Suprapubic skin (tissue), 4 donors: ENCODE results near the gene NLRP1. TPM values are rescaled to one million over a fixed set of nuclear protein-coding genes. Genes with fewer than 3 reads are reported as not detected.

Experiments used
- DNase-seq, 2 donors: peaks; one replicate each; pipeline ENCODE4 v3.0.0-alpha.2; 2019; ENCODE audit warnings: low spot score in 2 of 2
- H3K27ac ChIP-seq: fragments of 200-600 bp; sonication (generic); one replicate; pipeline ENCODE4 v1.5.1; 2019
- H3K27me3 ChIP-seq: fragments of 200-600 bp; sonication (generic); one replicate; pipeline ENCODE4 v1.5.1; 2019
- H3K36me3 ChIP-seq: fragments of 200-600 bp; sonication (generic); one replicate; pipeline ENCODE4 v1.5.1; 2019
- H3K4me1 ChIP-seq: fragments of 200-600 bp; sonication (generic); one replicate; pipeline ENCODE4 v1.5.1; 2019
- H3K4me3 ChIP-seq: fragments of 200-600 bp; sonication (generic); one replicate; pipeline ENCODE4 v1.5.1; 2019; ENCODE audit warnings: mild to moderate bottlenecking
- H3K9me3 ChIP-seq: fragments of 200-600 bp; sonication (generic); one replicate; pipeline ENCODE4 v1.5.1; 2019
- CTCF ChIP-seq, 2 donors: fragments of 200-600 bp in 1 of 2; fragments of 450-650 bp in 1 of 2; sonication (generic) in 1 of 2; IDR thresholded peaks; one replicate each; pipeline ENCODE4 v1.5.1; 2016 to 2019; ENCODE audit warnings: antibody characterized with exemption in 2 of 2, mild to moderate bottlenecking in 1 of 2, moderate library complexity in 1 of 2
- EP300 ChIP-seq: sonication (generic); formaldehyde crosslinking; IDR thresholded peaks from one replicate; pipeline ENCODE4 v1.6.1; 2017; ENCODE audit warnings: antibody characterized with exemption
- POLR2A ChIP-seq, 2 donors: fragments of 450-650 bp; IDR thresholded peaks; one replicate each; pipeline ENCODE4 v1.6.1; 2017; ENCODE audit warnings: antibody characterized with exemption in 2 of 2, mild to moderate bottlenecking in 2 of 2, moderate library complexity in 2 of 2
- POLR2AphosphoS5 ChIP-seq, 3 donors: sonication (generic); formaldehyde crosslinking; IDR thresholded peaks; one replicate each; pipeline ENCODE4 v1.6.1; 2017; ENCODE audit warnings: antibody characterized with exemption in 3 of 3
- WGBS: methylation state at CpG from one replicate; pipeline ENCODE4 v1.1.5; 2018; 5-methylcytosine and 5-hydroxymethylcytosine counted together
- total RNA-seq, 4 donors: library from RNA; depleted of rRNA; stranded (reverse); fragments of >200 nt; gene quantifications; one replicate each; pipeline ENCODE4 v1.1.0, GENCODE V29; 2016

Gene NLRP1
- total RNA-seq, 4 donors from 2014 or later: 66.9 to 279 (median 95.8) TPM

DNA sequence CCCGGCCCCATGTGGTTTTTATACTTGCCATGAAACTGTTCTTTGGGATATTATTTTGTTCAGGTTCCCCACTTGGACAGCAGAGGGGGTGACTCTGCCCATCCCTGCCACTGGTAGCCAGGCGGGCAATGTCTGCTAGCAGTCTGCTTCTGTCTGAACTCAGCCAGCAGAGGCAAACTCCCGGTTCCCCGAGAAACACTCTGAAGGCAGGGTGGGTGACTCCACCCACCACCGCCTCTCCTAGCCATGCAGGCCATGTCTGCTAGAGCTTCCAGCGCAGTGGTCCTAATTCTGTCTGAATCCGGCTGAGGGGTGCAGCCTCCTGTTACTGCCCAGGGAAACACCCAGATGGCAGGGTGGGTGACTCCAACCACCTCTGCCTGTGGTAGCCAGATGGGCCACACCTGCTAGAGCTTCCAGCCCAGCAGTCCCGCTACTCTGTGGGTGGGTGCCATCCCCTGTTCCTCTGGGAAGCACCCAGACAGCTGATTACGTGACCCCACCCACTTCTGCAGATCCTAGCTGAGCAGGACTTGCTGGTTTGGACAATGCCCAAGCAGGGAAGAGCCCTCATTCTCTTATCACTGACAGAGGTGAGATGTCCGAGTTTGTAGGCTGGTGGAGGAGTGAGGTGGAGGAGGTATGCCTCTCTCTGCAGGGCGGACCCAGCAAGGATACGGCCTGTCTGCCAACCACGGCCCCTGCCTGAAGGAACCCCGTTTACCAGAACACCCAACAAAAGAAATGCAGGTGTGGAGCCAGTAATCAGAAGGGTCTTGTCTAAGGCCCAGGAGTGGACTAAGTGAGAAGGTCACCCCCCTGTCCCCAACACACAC, 22.4 kb downstream of the NLRP1 start:
- Histone ChIP-seq H3K4me3 (no peak overlapping the region), H3K36me3 (peaks cover 32% of the 10 kb centered on the region), H3K27ac (no peak overlapping the region), H3K27me3 (no peaks in the 10 kb centered on the region), H3K4me1 (peaks cover 7% of the 10 kb centered on the region), H3K9me3 (no peaks in the 10 kb centered on the region)
- 84% methylated on average over 9 of the region's 14 CpGs for WGBS
- no peak for DNase-seq
- TF ChIP-seq POLR2AphosphoS5 (IDR thresholded peaks at IDR 0.05) (no peak), CTCF (IDR thresholded peaks at IDR 0.05) (no peak), POLR2A (IDR thresholded peaks at IDR 0.05) (no peak), EP300 (no peak)

- Histone ChIP-seq H3K36me3 (peaks cover 38% of the 10 kb centered on the region), H3K27me3 (no peaks in the 10 kb centered on the region), H3K4me3 (no peak overlapping the region), H3K9me3 (no peaks in the 10 kb centered on the region), H3K4me1 (peaks cover 2% of the 10 kb centered on the region), H3K27ac (no peak overlapping the region)
- WGBS: 91% methylated on average over 9 of the region's 9 CpGs
- TF ChIP-seq EP300 (no peak), CTCF (IDR thresholded peaks at IDR 0.05) (no peak), POLR2A (IDR thresholded peaks at IDR 0.05) (no peak), POLR2AphosphoS5 (IDR thresholded peaks at IDR 0.05) (no peak)
- DNase-seq: peak in 1 of 2 donors; percentile 26
These were observed 23.8 kb downstream of the NLRP1 start for GRCh38 chr17:5560361-5560988.

DNA sequence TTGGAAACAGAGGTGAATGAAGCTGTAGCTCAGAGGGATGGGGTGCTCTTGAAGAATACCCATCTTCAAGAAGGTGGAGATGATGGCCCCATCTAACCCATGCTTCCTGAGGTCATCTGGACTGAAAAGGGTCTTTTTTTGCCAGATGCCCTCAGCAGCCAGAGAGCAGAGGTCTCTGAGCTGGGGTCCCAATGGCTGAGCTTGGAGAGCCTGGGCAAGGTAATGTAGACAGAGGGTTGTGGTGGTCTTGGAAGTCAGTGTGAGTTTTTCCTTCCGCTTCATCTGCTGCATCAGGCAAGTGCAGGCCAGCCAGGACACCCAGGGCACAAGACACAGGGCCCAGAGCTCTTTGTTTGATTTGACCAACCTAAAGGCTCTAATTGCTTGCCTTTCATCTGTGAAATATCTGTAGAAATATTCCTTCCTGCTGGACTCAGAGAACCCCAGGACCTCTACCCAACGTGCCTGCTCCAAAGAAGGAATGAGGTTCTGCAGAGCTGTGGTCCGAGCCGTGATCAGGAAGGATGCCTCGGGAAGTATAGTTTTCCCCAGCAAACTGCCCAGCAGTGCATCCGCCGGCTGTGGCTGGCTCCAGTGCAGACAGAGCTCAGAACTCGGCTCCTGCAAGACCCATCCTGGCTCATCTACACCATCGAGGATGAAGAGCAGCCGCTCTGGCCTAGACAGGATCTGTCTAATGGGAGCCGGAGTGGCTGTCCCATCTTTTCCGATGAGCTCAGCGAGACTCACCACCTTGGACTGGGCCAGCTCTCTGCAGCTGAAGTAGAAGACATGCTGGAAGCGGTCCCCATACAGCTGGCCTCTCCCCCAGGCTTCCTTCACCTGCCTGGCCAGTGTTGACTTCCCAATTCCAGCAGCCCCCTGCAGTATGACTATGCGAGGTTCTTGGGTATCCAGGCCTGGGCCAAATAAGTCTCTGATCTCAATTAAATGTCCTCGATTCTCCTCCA, 25.2 kb downstream of the NLRP1 start:
- Histone ChIP-seq H3K4me3 (no peak overlapping the region), H3K27me3 (no peaks in the 10 kb centered on the region), H3K4me1 (peaks cover 2% of the 10 kb centered on the region), H3K27ac (no peak overlapping the region), H3K9me3 (no peaks in the 10 kb centered on the region), H3K36me3 (peaks cover 39% of the 10 kb centered on the region)
- WGBS: 94% methylated on average over 11 of the region's 16 CpGs
- TF ChIP-seq POLR2A (IDR thresholded peaks at IDR 0.05): no peak
- TF ChIP-seq POLR2AphosphoS5 (IDR thresholded peaks at IDR 0.05): no peak
- TF ChIP-seq CTCF (IDR thresholded peaks at IDR 0.05): no peak
- TF ChIP-seq EP300: no peak
- peak in 1 of 2 donors; percentile 27 for DNase-seq

- WGBS: 79% methylated on average over 3 of the region's 6 CpGs
- TF ChIP-seq POLR2AphosphoS5 (IDR thresholded peaks at IDR 0.05) (no peak), POLR2A (IDR thresholded peaks at IDR 0.05) (no peak), CTCF (IDR thresholded peaks at IDR 0.05) (no peak), EP300 (no peak)
These were observed 26.3 kb downstream of the NLRP1 start for GRCh38 chr17:5557990-5558389.

More at GRCh38 chr17:5557990-5558389, 26.3 kb downstream of the NLRP1 start:
- no peaks in the 10 kb centered on the region for H3K9me3 ChIP-seq
- H3K36me3 ChIP-seq: peaks cover 49% of the 10 kb centered on the region
- no peak overlapping the region for H3K4me3 ChIP-seq
- H3K27me3 ChIP-seq: no peaks in the 10 kb centered on the region
- DNase-seq: peak in 1 of 2 donors; percentile 53
- H3K4me1 ChIP-seq: peaks cover 2% of the 10 kb centered on the region
- H3K27ac ChIP-seq: no peak overlapping the region
